Measurements from ENCODE around the gene MACROD2.

Gene MACROD2

GRCh38 chr20:14531786-14532185 lies 536.5 kb downstream of the MACROD2 start:
- no peak for DNase-seq
- intact Hi-C loops (cut with DNase I), result no loop called here

- DNase-seq, result no peak
- intact Hi-C loops (cut with DNase I), result no loop called here
Observed at GRCh38 chr20:14536738-14537137, 541.4 kb downstream of the MACROD2 start.

DNA sequence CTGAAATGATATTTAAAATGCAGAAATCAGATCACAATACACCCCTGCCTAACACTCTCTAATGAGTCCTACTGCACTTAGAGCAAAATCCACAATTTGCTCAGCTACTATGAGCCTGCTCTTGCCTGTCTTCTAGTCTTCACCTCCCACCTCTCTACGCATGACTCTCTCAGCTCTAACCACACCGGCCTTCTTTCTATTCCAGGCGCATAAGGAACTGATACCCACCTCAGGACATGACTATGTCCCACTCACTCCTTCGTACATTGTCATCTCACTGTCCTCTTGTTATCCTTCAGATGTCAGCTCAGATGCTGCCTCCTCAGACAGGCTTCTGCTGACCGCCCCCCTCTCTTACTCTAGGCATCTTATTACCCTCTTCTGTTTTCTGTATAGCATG lies 543.1 kb downstream of the MACROD2 start:
- intact Hi-C loops (cut with DNase I), result no loop called here
- DNase-seq, result peak in 6 of 42 donors; percentile 4 to 47 (median 16)

- intact Hi-C loops (cut with DNase I), result no loop called here
- no peak for DNase-seq
Observed at GRCh38 chr20:14543040-14543439, 547.7 kb downstream of the MACROD2 start.

DNA sequence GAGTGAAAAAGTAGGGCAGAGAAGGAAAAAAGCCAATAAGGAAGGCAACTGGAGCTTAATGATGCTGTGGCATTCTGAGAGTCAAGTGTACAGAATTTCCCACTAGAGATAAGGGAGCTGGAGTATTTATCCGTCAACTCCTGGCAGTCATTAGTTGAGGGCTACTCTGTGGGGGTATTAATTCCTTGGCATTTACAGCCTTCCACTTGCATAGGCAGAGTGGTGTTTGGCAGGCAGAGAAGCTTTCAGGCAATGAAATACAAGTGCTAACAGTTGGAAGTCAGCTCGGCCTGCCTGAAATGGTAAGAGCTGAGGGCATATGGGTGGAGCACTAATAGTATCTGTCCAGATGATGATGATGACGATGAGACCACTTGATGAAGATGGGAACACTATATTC lies 549.4 kb downstream of the MACROD2 start:
- intact Hi-C loops (cut with DNase I), result no loop called here
- no peak for DNase-seq

DNA sequence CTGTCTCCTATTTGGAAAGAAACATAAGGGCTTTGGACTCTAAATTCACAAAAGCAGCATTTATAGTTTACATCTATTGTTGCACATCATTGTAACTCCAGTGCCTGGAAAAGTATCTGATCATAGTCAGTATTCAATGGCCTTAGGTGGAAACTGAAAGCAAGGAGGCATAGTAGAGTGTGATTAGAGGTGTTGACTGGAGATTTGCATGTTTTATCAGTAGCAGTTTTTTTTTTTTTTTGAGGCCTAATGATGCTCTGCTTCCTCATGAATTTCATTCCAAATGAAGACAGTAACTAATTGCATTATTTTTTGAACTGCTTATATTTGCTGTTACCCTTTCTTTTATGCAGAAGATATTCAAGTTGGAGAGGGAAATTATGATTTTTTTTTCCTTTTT lies 555.3 kb downstream of the MACROD2 start:
- intact Hi-C loops (cut with DNase I), result no loop called here
- no peak for DNase-seq

GRCh38 chr20:14553774-14554534 lies 558.6 kb downstream of the MACROD2 start:
- no peak for DNase-seq
- intact Hi-C loops (cut with DNase I), result no loop called here

GRCh38 chr20:14555676-14556075 lies 560.4 kb downstream of the MACROD2 start:
- intact Hi-C loops (cut with DNase I), result no loop called here
- DNase-seq, result peak in 6 of 42 donors; percentile 8 to 46 (median 24)

GRCh38 chr20:14556206-14556605 lies 560.9 kb downstream of the MACROD2 start:
- intact Hi-C loops (cut with DNase I), result no loop called here
- no peak for DNase-seq

- intact Hi-C loops (cut with DNase I), result no loop called here
- no peak for DNase-seq
Observed at GRCh38 chr20:14559612-14560011, 564.3 kb downstream of the MACROD2 start.

- DNase-seq, result no peak
Observed at GRCh38 chr20:14561741-14562221, 566.5 kb downstream of the MACROD2 start.

GRCh38 chr20:14562981-14563380 lies 567.7 kb downstream of the MACROD2 start:
- intact Hi-C loops (cut with DNase I), result no loop called here
- DNase-seq, result no peak

More at GRCh38 chr20:14561741-14562221, 566.5 kb downstream of the MACROD2 start:
- intact Hi-C loops (cut with DNase I), result no loop called here

- DNase-seq, result no peak
- intact Hi-C loops (cut with DNase I), result no loop called here
Observed at GRCh38 chr20:14566505-14566904, 571.2 kb downstream of the MACROD2 start.

- DNase-seq, result no peak
- intact Hi-C loops (cut with DNase I), result no loop called here
Observed at GRCh38 chr20:14568225-14568624, 572.9 kb downstream of the MACROD2 start.

- no peak for DNase-seq
- intact Hi-C loops (cut with DNase I), result no loop called here
Observed at GRCh38 chr20:14568701-14569100, 573.4 kb downstream of the MACROD2 start.

DNA sequence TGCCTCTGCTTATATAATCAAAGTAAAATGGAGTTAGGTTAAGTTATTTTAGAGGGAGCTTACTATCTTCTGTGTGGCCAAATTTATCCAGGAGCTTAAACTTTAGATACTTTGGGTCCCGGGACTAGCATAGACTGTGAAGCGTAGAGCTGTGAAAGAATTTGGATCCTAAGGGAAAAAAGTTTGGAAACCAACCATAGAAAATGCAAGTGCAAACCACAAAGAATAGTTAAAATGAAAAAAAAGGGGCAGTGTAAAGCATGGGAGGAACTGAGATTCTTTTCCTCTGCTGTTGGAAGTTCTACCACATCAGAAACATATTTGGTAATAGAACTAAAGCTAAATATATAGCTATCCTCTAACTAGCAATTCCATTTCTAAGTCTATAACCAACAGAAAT lies 574.3 kb downstream of the MACROD2 start:
- no peak for DNase-seq
- intact Hi-C loops (cut with DNase I), result no loop called here

GRCh38 chr20:14570811-14571210 lies 575.5 kb downstream of the MACROD2 start:
- DNase-seq, result no peak
- intact Hi-C loops (cut with DNase I), result no loop called here

- intact Hi-C loops (cut with DNase I), result no loop called here
- DNase-seq, result no peak
Observed at GRCh38 chr20:14573676-14574075, 578.4 kb downstream of the MACROD2 start.

GRCh38 chr20:14576196-14576877 lies 581.0 kb downstream of the MACROD2 start:
- DNase-seq, result no peak
- intact Hi-C loops (cut with DNase I), result no loop called here

DNA sequence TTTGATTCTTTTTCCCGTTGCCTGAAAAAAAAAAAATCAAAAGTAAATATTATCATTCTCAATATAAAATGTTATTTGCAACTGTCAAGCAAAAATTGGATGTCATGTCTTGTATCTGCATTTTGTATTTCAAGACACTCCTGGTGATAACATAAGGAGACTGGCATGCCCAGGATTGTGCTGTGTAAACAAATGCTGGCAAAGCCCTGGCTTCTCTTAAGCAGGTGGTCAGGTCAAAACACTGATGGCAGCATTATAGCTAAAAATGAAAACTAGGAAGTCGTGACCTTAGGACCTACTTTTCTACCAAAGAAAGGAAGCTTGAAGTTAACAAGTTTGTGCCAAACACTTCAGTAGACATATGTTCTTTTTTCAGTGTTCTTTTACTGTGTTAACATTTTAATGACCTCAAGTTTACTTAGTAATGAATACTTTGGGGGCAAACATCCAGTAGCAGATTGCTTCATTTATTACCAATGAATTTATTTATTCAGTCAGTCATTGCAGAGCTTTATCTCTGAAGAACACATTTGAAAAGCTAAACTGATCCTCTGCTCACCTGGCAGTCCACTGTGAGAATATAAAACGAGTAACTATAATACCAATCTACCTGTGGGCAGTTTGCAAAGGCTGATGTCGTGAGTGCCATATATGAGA lies 585.2 kb downstream of the MACROD2 start:
- intact Hi-C loops (cut with DNase I), result no loop called here
- no peak for DNase-seq

Measured in head of caudate nucleus (tissue), 42 donors.